Right atrium auricular region (tissue), 2 donors: Measurements from ENCODE around the gene CHN2. TPM values are rescaled to one million over a fixed set of nuclear protein-coding genes. Genes with fewer than 3 reads are reported as not detected.

Experiments
- DNase-seq: peaks from one replicate; pipeline ENCODE4 v3.0.0-alpha.2; 2019; ENCODE audit warnings: low spot score
- H3K27ac ChIP-seq, 2 donors: fragments of 200-600 bp; sonication (generic); 1 replicate in 1 of 2; 2 replicates in 1 of 2; pipeline ENCODE4 v1.5.1; 2016 to 2019
- H3K27me3 ChIP-seq, 2 donors: fragments of 200-600 bp; sonication (generic); one replicate each; pipeline versions ENCODE4 v1.5.1 to v1.6.0; 2017 to 2019
- H3K36me3 ChIP-seq: fragments of 200-600 bp; sonication (generic); one replicate; pipeline ENCODE4 v1.5.1; 2016
- H3K4me1 ChIP-seq, 2 donors: fragments of 200-600 bp; sonication (generic); one replicate each; pipeline versions ENCODE4 v1.5.1 to v1.6.0; 2017 to 2019
- H3K4me3 ChIP-seq, 2 donors: fragments of 200-600 bp; sonication (generic); 1 replicate in 1 of 2; 2 replicates in 1 of 2; pipeline ENCODE4 v1.5.1; 2017 to 2019; ENCODE audit warnings: mild to moderate bottlenecking in 1 of 2, moderate library complexity in 1 of 2
- H3K9me3 ChIP-seq, 2 donors: fragments of 200-600 bp; sonication (generic); one replicate each; pipeline ENCODE4 v1.5.1; 2019
- total RNA-seq, 2 donors: library from RNA; depleted of rRNA; stranded (reverse); fragments of >200 nt; gene quantifications; one replicate each; pipeline ENCODE4 v1.1.0, GENCODE V29; 2016
- TF ChIP-seq, protein P1 (sequence below), 2 donors: fragments of 200-600 bp; sonication (generic); IDR thresholded peaks; one replicate each; pipeline ENCODE4 v1.5.1; 2019; ENCODE audit warnings: antibody characterized with exemption in 2 of 2

CHN2 gene
- total RNA-seq, 2 donors from 2014 or later, result 2.7 to 6.6 TPM

- TF ChIP-seq, protein P1, sequence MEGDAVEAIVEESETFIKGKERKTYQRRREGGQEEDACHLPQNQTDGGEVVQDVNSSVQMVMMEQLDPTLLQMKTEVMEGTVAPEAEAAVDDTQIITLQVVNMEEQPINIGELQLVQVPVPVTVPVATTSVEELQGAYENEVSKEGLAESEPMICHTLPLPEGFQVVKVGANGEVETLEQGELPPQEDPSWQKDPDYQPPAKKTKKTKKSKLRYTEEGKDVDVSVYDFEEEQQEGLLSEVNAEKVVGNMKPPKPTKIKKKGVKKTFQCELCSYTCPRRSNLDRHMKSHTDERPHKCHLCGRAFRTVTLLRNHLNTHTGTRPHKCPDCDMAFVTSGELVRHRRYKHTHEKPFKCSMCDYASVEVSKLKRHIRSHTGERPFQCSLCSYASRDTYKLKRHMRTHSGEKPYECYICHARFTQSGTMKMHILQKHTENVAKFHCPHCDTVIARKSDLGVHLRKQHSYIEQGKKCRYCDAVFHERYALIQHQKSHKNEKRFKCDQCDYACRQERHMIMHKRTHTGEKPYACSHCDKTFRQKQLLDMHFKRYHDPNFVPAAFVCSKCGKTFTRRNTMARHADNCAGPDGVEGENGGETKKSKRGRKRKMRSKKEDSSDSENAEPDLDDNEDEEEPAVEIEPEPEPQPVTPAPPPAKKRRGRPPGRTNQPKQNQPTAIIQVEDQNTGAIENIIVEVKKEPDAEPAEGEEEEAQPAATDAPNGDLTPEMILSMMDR (IDR thresholded peaks at IDR 0.05), result no peak
- no peak overlapping the region for H3K27ac ChIP-seq
- H3K27me3 ChIP-seq, result no peaks in the 10 kb centered on the region
- DNase-seq, result no peak
- no peak overlapping the region for H3K4me3 ChIP-seq
- H3K9me3 ChIP-seq, result no peaks in the 10 kb centered on the region
- no peaks in the 10 kb centered on the region for H3K4me1 ChIP-seq
- H3K36me3 ChIP-seq, result no peaks in the 10 kb centered on the region
These were observed 83.1 kb downstream of the CHN2 start for GRCh38 chr7:29277436-29278215.

DNA sequence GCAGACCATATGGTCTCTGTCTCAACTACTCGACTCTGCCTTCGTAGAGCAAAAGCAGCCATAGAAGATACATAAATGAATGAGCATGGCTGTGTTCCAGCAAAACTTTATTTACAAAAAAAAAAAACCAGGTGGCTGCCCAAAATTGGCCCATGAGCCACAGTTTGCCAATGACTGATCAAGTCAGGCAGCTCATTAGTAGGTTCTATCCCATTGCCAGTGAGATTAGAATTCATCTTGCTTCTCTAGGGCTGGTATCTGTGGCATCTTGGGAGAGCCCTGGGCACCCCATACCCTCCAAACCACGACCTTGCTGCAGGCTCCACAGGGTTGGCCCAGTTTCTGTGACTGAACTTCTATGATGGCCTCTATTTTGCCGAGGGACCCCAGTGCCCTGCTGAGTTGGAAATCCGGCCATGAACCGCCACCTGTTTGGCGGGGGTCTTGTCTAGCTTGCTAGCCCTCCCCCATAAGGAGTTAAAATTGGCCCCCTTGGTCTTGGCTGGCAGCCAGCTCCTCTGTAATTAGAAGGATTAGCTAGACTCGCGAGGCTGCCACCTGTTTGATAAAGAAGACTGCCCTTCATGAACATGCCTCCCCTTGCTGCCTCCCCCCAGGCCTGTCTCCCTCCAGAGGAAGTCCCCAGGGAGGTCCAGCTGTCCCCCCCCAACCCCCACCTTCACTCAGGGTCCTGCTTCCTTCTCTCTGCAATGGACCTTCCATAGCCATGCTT, 83.9 kb downstream of the CHN2 start:
- TF ChIP-seq, protein P1 (IDR thresholded peaks at IDR 0.05), result no peak

DNA sequence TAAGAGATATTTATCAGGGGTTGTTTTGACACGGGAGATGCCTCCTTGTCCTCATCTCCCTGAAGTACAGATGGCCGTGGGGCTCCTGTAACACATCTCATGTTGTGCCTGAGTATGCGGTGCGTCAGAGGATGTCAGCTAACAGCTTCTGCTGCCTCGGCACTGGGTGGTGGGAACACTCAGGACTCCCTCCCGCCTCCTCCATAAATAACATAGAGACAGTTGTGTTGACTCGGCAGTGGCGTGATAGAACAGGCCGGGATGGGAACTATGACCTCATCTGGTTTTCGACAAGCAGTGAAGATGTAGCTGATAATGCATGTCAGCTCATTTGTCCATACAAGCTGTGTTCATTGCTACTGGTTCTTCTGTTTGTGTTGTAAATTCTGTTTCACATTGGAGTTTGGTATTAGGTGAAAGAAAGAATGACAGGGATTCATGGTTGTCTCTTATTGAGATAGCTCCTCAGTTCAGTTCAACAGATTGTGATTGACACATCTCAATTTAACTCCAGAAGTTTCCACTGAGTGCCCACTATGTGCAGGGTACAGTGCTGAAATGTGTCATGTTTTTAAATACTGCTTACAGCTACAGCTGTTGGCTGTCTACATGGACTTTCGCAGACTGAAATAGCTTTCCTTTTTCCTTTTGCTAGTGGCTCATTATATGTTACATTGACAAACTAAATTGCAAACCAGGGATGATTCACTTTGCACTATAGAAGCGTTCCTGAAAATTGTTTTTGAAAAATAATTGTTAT, 87.4 kb downstream of the CHN2 start:
- no peaks in the 10 kb centered on the region for H3K36me3 ChIP-seq
- TF ChIP-seq, protein P1 (IDR thresholded peaks at IDR 0.05), result no peak
- H3K4me1 ChIP-seq, result no peaks in the 10 kb centered on the region
- no peak overlapping the region for H3K27ac ChIP-seq
- H3K4me3 ChIP-seq, result no peak overlapping the region
- no peaks in the 10 kb centered on the region for H3K27me3 ChIP-seq
- DNase-seq, result no peak
- no peaks in the 10 kb centered on the region for H3K9me3 ChIP-seq

More for the DNA sequence above, 83.9 kb downstream of the CHN2 start:
- no peaks in the 10 kb centered on the region for H3K36me3 ChIP-seq
- H3K27ac ChIP-seq, result no peak overlapping the region
- no peak for DNase-seq
- no peaks in the 10 kb centered on the region for H3K27me3 ChIP-seq
- H3K4me3 ChIP-seq, result no peak overlapping the region
- no peaks in the 10 kb centered on the region for H3K9me3 ChIP-seq
- no peaks in the 10 kb centered on the region for H3K4me1 ChIP-seq

DNA sequence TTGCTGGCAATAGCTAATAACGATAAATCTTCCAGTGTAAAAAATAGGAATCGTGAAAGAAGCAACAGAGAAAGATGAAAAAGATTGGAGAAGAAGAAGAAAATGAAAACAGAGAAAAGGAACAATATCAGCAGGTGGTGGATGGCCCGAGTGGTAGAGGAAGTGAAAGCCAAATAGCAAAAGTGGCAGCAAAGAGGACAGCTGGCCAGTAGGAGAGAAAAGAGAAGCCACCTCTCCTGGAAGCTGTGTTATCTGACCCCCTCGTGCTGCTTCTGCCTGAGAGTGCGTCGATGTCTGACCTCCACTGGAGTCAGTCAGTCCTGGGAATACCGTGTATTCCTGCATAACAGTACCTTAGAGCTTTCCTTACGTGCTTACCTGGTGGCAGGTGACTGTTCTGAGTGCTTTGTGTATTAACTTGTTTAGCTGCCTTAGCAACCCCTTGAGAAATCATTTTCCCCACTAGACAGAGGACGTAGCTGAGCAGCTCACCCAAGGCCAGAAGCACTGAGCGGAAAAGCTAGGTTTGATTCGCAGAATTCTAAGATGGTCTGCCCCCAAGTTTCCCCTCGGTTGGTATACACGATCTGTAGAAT, 88.3 kb downstream of the CHN2 start:
- Histone ChIP-seq H3K36me3 (no peaks in the 10 kb centered on the region), H3K27ac (no peak overlapping the region), H3K9me3 (no peaks in the 10 kb centered on the region), H3K4me1 (no peaks in the 10 kb centered on the region), H3K27me3 (no peaks in the 10 kb centered on the region), H3K4me3 (no peak overlapping the region)
- no peak for DNase-seq
- TF ChIP-seq, protein P1 (IDR thresholded peaks at IDR 0.05), result no peak

GRCh38 chr7:29284696-29285443, 90.3 kb downstream of the CHN2 start:
- Histone ChIP-seq H3K9me3 (no peaks in the 10 kb centered on the region), H3K4me3 (no peak overlapping the region), H3K27ac (no peak overlapping the region), H3K36me3 (no peaks in the 10 kb centered on the region), H3K27me3 (no peaks in the 10 kb centered on the region), H3K4me1 (no peaks in the 10 kb centered on the region)
- no peak for DNase-seq
- TF ChIP-seq, protein P1 (IDR thresholded peaks at IDR 0.05), result no peak
